ENCODE data around the gene CCDC9.

Gene CCDC9

DNA sequence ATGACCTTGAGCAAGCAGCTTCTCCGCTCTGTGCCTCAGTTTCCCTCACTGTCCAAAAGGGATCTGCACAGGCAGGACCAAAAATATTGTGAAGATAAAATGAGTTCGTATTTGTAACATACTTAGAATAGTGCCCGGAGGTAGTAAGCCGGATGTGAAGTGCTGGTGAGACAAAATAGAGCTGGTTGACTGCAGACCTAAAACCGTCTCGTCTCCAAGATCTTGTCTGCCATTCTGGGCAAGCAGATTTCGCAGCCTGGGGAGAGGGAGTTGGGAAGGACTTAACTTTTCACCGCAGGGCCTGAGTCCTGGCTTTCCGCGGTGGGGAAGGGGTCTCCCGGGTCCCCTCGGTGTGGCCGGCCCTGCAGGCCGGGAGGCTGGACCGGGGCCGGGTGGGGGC lies 17.2 kb upstream of the CCDC9 start:
- Histone ChIP-seq H3F3A (ENCODE audit: insufficient read depth, low read length) (peaks cover 5% of the 10 kb centered on the region; the same call in 1 of the 2 replicates), H3K9me3 (ENCODE audit: low read length) (no peaks in the 10 kb centered on the region), H3K79me2 (ENCODE audit: insufficient read depth, low read length) (no peaks in the 10 kb centered on the region), H3K27me3 (ENCODE audit: insufficient read depth, low read length) (no peaks in the 10 kb centered on the region; the same call in 1 of the 2 replicates), H3K27ac (ENCODE audit: low read depth, low read length, poor library complexity, severe bottlenecking) (no peak overlapping the region), H2AFZ (ENCODE audit: low read length) (no peak overlapping the region), H3K4me3 (ENCODE audit: low read depth, low read length, poor library complexity, severe bottlenecking) (no peak overlapping the region), H3K9me2 (ENCODE audit: low read depth, low read length) (no peaks in the 10 kb centered on the region), H3K9ac (ENCODE audit: low read length) (no peak overlapping the region), H3K4me1 (ENCODE audit: insufficient read depth, low read length, severe bottlenecking) (peaks cover 29% of the 10 kb centered on the region), H3K4me2 (ENCODE audit: low read length) (no peak overlapping the region), H4K20me1 (ENCODE audit: insufficient read depth, low read length) (no peaks in the 10 kb centered on the region), H3K36me3 (ENCODE audit: insufficient read depth, low read length) (no peaks in the 10 kb centered on the region)
- TF ChIP-seq, protein P1, sequence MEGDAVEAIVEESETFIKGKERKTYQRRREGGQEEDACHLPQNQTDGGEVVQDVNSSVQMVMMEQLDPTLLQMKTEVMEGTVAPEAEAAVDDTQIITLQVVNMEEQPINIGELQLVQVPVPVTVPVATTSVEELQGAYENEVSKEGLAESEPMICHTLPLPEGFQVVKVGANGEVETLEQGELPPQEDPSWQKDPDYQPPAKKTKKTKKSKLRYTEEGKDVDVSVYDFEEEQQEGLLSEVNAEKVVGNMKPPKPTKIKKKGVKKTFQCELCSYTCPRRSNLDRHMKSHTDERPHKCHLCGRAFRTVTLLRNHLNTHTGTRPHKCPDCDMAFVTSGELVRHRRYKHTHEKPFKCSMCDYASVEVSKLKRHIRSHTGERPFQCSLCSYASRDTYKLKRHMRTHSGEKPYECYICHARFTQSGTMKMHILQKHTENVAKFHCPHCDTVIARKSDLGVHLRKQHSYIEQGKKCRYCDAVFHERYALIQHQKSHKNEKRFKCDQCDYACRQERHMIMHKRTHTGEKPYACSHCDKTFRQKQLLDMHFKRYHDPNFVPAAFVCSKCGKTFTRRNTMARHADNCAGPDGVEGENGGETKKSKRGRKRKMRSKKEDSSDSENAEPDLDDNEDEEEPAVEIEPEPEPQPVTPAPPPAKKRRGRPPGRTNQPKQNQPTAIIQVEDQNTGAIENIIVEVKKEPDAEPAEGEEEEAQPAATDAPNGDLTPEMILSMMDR (IDR thresholded peaks at IDR 0.05; ENCODE audit: low read length), result no peak
- TF ChIP-seq EZH2 (IDR thresholded peaks at IDR 0.05; ENCODE audit: borderline replicate concordance, low read length), result no peak

DNA sequence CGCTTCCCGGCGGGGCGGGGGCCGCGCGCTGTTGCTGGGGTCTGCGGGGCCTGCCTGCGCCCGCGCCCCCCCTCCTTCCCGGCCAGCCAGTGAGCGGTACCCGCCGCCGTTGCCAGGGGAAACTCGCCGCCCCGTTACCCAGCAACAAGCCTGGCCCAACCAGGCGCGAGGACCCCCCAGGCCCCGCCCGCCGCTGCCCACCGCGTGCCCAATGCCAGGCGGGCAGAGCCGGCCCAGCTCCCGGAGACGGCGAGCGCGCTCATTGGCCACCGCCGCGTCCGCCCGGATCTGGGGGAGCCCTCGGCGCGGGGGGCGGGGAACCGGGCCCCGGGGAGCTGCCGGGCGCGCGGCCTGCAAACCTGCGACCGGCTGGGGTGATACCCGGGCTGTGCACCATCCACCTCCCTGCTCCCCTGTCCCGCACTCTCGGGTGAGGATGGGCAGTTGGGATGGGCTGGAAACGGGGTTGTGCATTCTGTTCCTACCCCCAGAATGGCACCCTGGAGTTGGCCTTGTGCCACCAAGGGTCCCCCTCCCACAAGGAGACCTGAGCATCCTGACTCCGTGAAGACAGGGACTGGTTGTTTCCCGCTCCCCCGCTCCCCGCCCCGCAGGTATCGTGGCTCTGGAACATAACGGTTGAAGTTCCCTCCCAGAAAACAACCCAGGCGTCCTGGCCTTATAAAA lies 16.6 kb upstream of the CCDC9 start:
- no peaks in the 10 kb centered on the region for H4K20me1 ChIP-seq (ENCODE audit: insufficient read depth, low read length)
- peaks cover 5% of the 10 kb centered on the region; the same call in 1 of the 2 replicates for H3F3A ChIP-seq (ENCODE audit: insufficient read depth, low read length)
- H3K9ac ChIP-seq (ENCODE audit: low read length), result no peak overlapping the region
- no peak overlapping the region for H3K27ac ChIP-seq (ENCODE audit: low read depth, low read length, poor library complexity, severe bottlenecking)
- H3K4me2 ChIP-seq (ENCODE audit: low read length), result peak overlapping the region; percentile 30
- no peaks in the 10 kb centered on the region for H3K9me2 ChIP-seq (ENCODE audit: low read depth, low read length)
- H3K9me3 ChIP-seq (ENCODE audit: low read length), result no peaks in the 10 kb centered on the region
- peaks cover 34% of the 10 kb centered on the region for H3K4me1 ChIP-seq (ENCODE audit: insufficient read depth, low read length, severe bottlenecking)
- no peaks in the 10 kb centered on the region for H3K36me3 ChIP-seq (ENCODE audit: insufficient read depth, low read length)
- no peaks in the 10 kb centered on the region for H3K79me2 ChIP-seq (ENCODE audit: insufficient read depth, low read length)
- no peak overlapping the region for H2AFZ ChIP-seq (ENCODE audit: low read length)
- H3K27me3 ChIP-seq (ENCODE audit: insufficient read depth, low read length), result no peaks in the 10 kb centered on the region; the same call in 1 of the 2 replicates
- TF ChIP-seq, protein P1 (IDR thresholded peaks at IDR 0.05; ENCODE audit: low read length), result no peak
- TF ChIP-seq EZH2 (IDR thresholded peaks at IDR 0.05; ENCODE audit: borderline replicate concordance, low read length), result no peak
- H3K4me3 ChIP-seq (ENCODE audit: low read depth, low read length, poor library complexity, severe bottlenecking), result no peak overlapping the region

DNA sequence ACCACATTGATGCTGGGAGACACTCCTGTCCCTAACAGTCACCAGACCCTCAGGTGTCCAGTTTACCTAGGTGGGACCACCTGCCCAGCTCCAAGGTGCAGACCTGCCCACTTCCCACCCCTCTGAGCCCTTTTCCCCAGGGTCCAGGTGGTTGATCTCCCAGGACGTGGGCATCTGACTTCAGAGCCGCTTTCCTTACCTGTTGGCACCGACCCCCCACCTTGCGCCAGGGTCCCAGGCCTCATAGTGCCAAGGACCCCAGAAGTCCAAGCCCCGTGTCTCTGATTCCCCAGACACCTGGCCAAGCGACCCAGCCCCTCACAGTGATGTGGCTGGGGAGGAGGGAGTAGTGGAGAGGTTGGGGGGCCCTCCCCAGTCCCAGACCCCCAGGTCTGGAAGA lies 15.8 kb upstream of the CCDC9 start:
- no peaks in the 10 kb centered on the region for H3K79me2 ChIP-seq (ENCODE audit: insufficient read depth, low read length)
- no peak overlapping the region for H2AFZ ChIP-seq (ENCODE audit: low read length)
- no peaks in the 10 kb centered on the region for H3K36me3 ChIP-seq (ENCODE audit: insufficient read depth, low read length)
- H3K4me1 ChIP-seq (ENCODE audit: insufficient read depth, low read length, severe bottlenecking), result peaks cover 35% of the 10 kb centered on the region
- no peaks in the 10 kb centered on the region for H4K20me1 ChIP-seq (ENCODE audit: insufficient read depth, low read length)
- H3K27ac ChIP-seq (ENCODE audit: low read depth, low read length, poor library complexity, severe bottlenecking), result no peak overlapping the region
- H3K9me3 ChIP-seq (ENCODE audit: low read length), result no peaks in the 10 kb centered on the region
- H3K9me2 ChIP-seq (ENCODE audit: low read depth, low read length), result no peaks in the 10 kb centered on the region
- H3K9ac ChIP-seq (ENCODE audit: low read length), result no peak overlapping the region
- no peaks in the 10 kb centered on the region; the same call in 1 of the 2 replicates for H3K27me3 ChIP-seq (ENCODE audit: insufficient read depth, low read length)
- no peak overlapping the region for H3K4me2 ChIP-seq (ENCODE audit: low read length)
- H3K4me3 ChIP-seq (ENCODE audit: low read depth, low read length, poor library complexity, severe bottlenecking), result no peak overlapping the region
- no peak for TF ChIP-seq EZH2 (IDR thresholded peaks at IDR 0.05; ENCODE audit: borderline replicate concordance, low read length)
- TF ChIP-seq, protein P1 (IDR thresholded peaks at IDR 0.05; ENCODE audit: low read length), result no peak
- peaks cover 5% of the 10 kb centered on the region; the same call in 1 of the 2 replicates for H3F3A ChIP-seq (ENCODE audit: insufficient read depth, low read length)
